ENCODE measurements around the gene RAB6B. TPM values are rescaled to one million over a fixed set of nuclear protein-coding genes. Genes with fewer than 3 reads are reported as not detected.

Gene RAB6B
- total RNA-seq, 1 donor from 2014 or later, result 11.0 TPM

DNA sequence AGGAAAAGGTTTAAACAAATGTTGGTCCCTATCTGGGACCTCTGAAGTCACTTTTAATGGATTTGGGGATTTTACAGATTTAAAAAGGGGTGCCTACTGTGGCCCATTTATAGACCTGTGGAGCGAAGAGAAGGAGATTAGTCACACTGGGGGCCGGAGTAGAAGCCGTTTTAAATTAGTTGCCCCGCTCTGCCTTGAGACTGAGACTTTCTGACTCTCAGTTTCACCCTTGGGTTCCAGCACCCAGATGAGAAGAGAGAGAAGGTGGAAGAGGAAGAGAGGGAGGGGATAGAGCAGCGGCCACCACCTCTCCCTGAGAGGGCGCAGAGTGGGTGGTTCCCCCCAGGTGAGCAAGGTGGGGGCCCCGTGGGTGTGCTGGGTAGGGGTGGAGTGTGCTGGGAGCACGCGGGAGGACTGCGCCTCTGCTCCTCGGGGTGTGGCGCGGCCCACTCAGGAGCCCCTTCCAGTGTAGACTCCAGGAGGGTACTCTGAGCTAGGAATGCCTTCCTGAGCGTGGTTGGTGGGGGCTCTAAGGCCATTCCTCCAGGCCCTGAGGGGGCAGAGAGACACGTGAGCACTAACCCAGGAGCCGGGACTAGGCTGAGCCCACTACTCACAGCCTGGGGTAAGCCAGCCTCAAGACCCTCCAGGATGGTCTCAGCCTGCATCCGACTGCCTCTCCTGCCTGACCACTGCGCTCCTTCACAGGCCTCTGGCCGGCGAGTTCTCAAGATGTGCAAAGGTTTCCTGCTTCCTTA lies 32.6 kb upstream of the RAB6B start:
- Mint-ChIP-seq H3K4me3 (peak overlapping the region; percentile 61), H3K27me3 (ENCODE audit: low read depth) (peaks cover 28% of the 10 kb centered on the region), H3K4me1 (peaks cover 5% of the 10 kb centered on the region), H3K9me3 (no peaks in the 10 kb centered on the region), H3K36me3 (no peaks in the 10 kb centered on the region), H3K27ac (no peak overlapping the region)
- TF ChIP-seq, protein P1, sequence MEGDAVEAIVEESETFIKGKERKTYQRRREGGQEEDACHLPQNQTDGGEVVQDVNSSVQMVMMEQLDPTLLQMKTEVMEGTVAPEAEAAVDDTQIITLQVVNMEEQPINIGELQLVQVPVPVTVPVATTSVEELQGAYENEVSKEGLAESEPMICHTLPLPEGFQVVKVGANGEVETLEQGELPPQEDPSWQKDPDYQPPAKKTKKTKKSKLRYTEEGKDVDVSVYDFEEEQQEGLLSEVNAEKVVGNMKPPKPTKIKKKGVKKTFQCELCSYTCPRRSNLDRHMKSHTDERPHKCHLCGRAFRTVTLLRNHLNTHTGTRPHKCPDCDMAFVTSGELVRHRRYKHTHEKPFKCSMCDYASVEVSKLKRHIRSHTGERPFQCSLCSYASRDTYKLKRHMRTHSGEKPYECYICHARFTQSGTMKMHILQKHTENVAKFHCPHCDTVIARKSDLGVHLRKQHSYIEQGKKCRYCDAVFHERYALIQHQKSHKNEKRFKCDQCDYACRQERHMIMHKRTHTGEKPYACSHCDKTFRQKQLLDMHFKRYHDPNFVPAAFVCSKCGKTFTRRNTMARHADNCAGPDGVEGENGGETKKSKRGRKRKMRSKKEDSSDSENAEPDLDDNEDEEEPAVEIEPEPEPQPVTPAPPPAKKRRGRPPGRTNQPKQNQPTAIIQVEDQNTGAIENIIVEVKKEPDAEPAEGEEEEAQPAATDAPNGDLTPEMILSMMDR (IDR thresholded peaks at IDR 0.05; ENCODE audit: unreplicated experiment), result no peak
- no peak for DNase-seq (ENCODE audit: low spot score in 2 of 2, unreplicated experiment in 2 of 2)

DNA sequence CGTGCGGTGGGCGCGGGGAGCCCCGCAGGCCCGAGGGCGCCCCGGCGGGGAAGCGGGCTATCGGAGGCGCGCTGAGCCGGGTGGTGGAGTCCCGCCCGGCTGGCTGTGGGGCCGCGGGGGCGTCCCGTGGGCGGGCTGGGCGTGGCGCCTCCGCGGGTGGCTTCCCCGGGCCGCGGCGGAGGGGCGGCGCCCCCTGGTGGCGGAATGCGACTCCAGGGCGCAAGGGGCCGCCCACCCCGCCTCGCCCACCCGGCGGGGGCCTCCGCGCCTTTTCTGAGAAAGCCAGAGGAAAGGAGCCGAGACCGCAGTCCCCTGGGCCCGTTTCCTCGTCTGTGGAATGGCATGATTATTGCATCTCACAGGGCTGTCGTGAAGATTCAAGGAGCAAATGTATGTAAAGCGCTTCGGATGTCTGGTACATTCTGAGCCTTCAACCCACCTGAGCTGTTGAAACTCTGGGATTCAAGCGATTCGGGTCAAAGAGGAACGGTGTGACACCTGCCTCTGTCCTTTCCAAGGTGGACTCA lies 31.9 kb upstream of the RAB6B start:
- H3K36me3 Mint-ChIP-seq, result no peaks in the 10 kb centered on the region
- H3K27me3 Mint-ChIP-seq (ENCODE audit: low read depth), result peaks cover 28% of the 10 kb centered on the region
- no peaks in the 10 kb centered on the region for H3K9me3 Mint-ChIP-seq
- H3K27ac Mint-ChIP-seq, result no peak overlapping the region
- TF ChIP-seq, protein P1 (IDR thresholded peaks at IDR 0.05; ENCODE audit: unreplicated experiment), result peak; percentile 82
- DNase-seq (ENCODE audit: low spot score in 2 of 2, unreplicated experiment in 2 of 2), result peak; percentile 75 to 83
- peak overlapping the region; percentile 72 for H3K4me3 Mint-ChIP-seq
- H3K4me1 Mint-ChIP-seq, result peaks cover 5% of the 10 kb centered on the region

DNA sequence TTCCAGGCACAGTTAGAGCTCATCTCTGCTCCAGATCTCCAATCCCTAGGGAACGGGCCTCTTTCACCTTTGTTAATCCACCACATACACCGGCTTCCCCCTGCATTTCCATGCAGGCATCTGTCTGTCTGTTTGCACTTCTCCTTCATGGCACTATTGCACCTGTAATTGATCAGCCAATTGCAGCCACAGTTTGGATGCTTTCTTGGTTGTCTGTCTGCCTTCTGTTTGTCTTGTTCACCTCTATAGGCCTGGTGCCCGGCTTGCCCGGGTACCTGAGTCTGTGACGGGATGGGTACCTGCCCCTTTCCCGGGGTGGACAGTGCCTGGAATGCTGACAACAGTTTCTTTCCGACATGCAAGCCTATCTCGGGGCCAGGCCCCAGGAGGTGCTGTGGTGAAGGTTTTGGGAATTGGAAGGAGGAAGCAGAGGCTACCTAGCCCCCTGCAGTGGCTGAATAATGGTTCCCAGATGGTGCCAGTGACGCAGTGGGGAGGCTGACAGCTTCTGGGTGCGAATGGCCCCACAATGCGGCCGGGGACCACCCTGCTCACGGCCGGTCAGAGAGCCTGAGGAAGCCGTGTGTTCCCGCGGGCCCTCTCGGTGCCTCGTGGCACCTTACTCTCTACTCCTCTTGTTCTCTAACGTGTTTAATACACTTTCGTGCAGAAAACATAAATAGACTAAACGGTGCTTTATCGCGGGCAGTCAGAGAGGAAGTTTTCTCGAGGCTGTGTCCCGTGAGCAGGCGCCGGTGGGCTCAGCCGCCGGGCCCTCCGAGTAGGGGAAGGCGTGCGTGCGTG lies 31.3 kb upstream of the RAB6B start:
- peaks cover 3% of the 10 kb centered on the region for H3K9me3 Mint-ChIP-seq
- H3K27me3 Mint-ChIP-seq (ENCODE audit: low read depth), result peaks cover 28% of the 10 kb centered on the region
- H3K27ac Mint-ChIP-seq, result no peak overlapping the region
- H3K4me1 Mint-ChIP-seq, result peaks cover 5% of the 10 kb centered on the region
- no peak for DNase-seq (ENCODE audit: low spot score in 2 of 2, unreplicated experiment in 2 of 2)
- no peaks in the 10 kb centered on the region for H3K36me3 Mint-ChIP-seq
- H3K4me3 Mint-ChIP-seq, result peak overlapping the region; percentile 72
- TF ChIP-seq, protein P1 (IDR thresholded peaks at IDR 0.05; ENCODE audit: unreplicated experiment), result no peak

DNA sequence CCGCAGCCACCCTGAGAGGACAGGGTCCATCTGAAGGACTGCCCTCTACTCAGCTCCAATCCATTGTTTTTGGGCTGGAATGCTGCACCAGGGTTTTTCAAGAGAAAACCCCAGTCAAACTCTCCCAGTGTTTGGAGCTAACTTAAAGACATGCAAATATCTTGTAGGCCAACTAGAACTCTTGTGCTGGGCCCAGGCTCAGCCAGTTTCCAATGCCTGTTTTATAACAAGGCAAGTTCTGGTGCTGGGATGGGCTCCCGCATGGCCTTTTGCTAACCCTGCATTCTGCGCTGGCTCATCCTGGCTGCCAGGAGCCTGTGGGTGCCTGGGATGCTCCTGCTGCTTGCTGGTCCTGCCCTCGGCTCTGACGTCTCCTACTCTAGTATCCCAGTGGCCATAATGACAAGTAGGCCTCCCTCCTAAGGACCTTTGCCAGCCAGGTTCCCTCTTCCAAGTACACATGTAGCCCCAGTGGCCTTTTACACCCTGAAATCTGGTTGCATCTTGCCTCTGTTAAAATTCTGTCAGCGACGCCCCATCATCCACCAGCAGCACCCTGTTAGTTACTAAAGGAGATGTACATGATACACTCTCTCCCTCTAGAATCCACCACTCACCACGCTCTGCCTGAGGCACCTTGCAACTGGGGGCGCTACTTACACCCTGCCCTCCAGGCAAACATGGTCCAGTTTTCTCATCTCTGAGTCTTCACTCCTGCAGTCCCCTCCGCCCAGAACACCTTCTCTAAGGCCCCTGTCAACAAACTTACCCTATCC lies 30.5 kb upstream of the RAB6B start:
- Mint-ChIP-seq H3K4me3 (peak overlapping the region; percentile 43), H3K9me3 (peaks cover 3% of the 10 kb centered on the region), H3K27me3 (ENCODE audit: low read depth) (peaks cover 28% of the 10 kb centered on the region), H3K4me1 (peaks cover 5% of the 10 kb centered on the region), H3K27ac (no peak overlapping the region), H3K36me3 (no peaks in the 10 kb centered on the region)
- TF ChIP-seq, protein P1 (IDR thresholded peaks at IDR 0.05; ENCODE audit: unreplicated experiment), result no peak
- DNase-seq (ENCODE audit: low spot score in 2 of 2, unreplicated experiment in 2 of 2), result no peak

DNA sequence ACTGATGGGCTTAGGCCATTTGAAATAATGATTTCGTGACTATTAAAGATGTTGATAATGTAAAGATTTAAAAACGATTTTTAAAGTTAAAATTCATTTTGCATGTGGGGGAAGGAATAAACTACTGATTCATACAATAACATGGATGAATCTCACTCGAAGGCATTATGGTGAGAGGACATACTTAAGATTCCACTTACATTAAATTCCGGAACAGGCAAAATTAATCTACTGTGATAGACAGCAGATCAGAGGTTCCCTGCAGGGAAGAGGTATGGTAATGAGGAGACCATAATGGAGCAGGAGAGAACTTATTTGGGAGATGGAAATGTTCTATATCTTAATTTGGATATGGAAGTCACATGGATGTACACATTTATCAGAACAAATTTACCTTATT lies 28.4 kb upstream of the RAB6B start:
- Mint-ChIP-seq H3K9me3 (peaks cover 3% of the 10 kb centered on the region), H3K27me3 (ENCODE audit: low read depth) (peaks cover 21% of the 10 kb centered on the region), H3K36me3 (no peaks in the 10 kb centered on the region), H3K4me1 (peaks cover 5% of the 10 kb centered on the region), H3K27ac (no peak overlapping the region), H3K4me3 (no peak overlapping the region)
- TF ChIP-seq, protein P1 (IDR thresholded peaks at IDR 0.05; ENCODE audit: unreplicated experiment), result no peak
- no peak for DNase-seq (ENCODE audit: low spot score in 2 of 2, unreplicated experiment in 2 of 2)
